Esophagus muscularis mucosa (tissue), 4 donors: Measurements from ENCODE around the gene TMEM217. TPM values are rescaled to one million over a fixed set of nuclear protein-coding genes. Genes with fewer than 3 reads are reported as not detected.
"Not testable (repeated sequence)": the region's sequence is repeated elsewhere in the genome, so short reads cannot be mapped to it uniquely, and the experiment has no call there.

Experiments used
- DNase-seq: peaks from one replicate; pipeline ENCODE4 v3.0.0-alpha.2; 2017; ENCODE audit errors: extremely low spot score
- H3K27ac ChIP-seq, 4 donors: fragments of 200-600 bp; sonication (generic); replicated peaks in 1 of 4; 1 replicate in 3 of 4; 2 replicates in 1 of 4; pipeline ENCODE4 v1.5.1; 2016 to 2019; ENCODE audit warnings: mild to moderate bottlenecking in 1 of 4
- H3K27me3 ChIP-seq, 4 donors: fragments of 200-600 bp; sonication (generic); one replicate each; pipeline versions ENCODE4 v1.5.1 to v1.6.0; 2016 to 2019
- H3K36me3 ChIP-seq, 4 donors: fragments of 200-600 bp; sonication (generic); one replicate each; pipeline ENCODE4 v1.5.1; 2016 to 2019
- H3K4me1 ChIP-seq, 4 donors: fragments of 200-600 bp; sonication (generic); one replicate each; pipeline ENCODE4 v1.5.1; 2016 to 2019
- H3K4me3 ChIP-seq, 4 donors: fragments of 200-600 bp; sonication (generic); 1 replicate in 2 of 4; 2 replicates in 2 of 4; pipeline ENCODE4 v1.5.1; 2016 to 2019; ENCODE audit warnings: mild to moderate bottlenecking in 4 of 4, moderate library complexity in 1 of 4
- H3K9me3 ChIP-seq, 4 donors: fragments of 200-600 bp; sonication (generic); 1 replicate in 3 of 4; 2 replicates in 1 of 4; pipeline ENCODE4 v1.5.1; 2016 to 2019
- EP300 ChIP-seq: sonication (generic); formaldehyde crosslinking; IDR thresholded peaks from one replicate; pipeline ENCODE4 v1.6.1; 2017; ENCODE audit warnings: antibody characterized with exemption
- POLR2A ChIP-seq: fragments of 450-650 bp; IDR thresholded peaks from one replicate; pipeline ENCODE4 v1.6.1; 2017; ENCODE audit warnings: antibody characterized with exemption, moderate library complexity, mild to moderate bottlenecking, low read depth
- POLR2AphosphoS5 ChIP-seq, 2 donors: sonication (generic); formaldehyde crosslinking; IDR thresholded peaks; one replicate each; pipeline ENCODE4 v1.6.1; 2017; ENCODE audit warnings: antibody characterized with exemption in 2 of 2
- WGBS: methylation state at CpG from one replicate; pipeline ENCODE4 v1.1.5; 2018; 5-methylcytosine and 5-hydroxymethylcytosine counted together
- intact Hi-C: fragments of 100-400 bp; cut with DNase I; formaldehyde crosslinking; loops from one replicate; pipeline ENCODE4 v1.15.1; 2023
- total RNA-seq, 4 donors: library from RNA; depleted of rRNA; stranded (reverse); fragments of >200 nt; gene quantifications; one replicate each; pipeline versions ENCODE4 v1.1.0 to v1.2.1, GENCODE V29; 2016
- TF ChIP-seq, protein P1 (sequence below), 3 experiments: fragments of 200-600 bp in 2 of 3; fragments of 450-650 bp in 1 of 3; sonication (generic) in 2 of 3; IDR thresholded peaks; one replicate each; pipeline ENCODE4 v1.5.1; 2017 to 2019; ENCODE audit warnings: antibody characterized with exemption in 3 of 3, mild to moderate bottlenecking in 2 of 3, moderate library complexity in 1 of 3

Gene TMEM217
- total RNA-seq, 4 donors from 2014 or later, result 0.26 to 0.99 (median 0.57) TPM; not detected in 1

DNA sequence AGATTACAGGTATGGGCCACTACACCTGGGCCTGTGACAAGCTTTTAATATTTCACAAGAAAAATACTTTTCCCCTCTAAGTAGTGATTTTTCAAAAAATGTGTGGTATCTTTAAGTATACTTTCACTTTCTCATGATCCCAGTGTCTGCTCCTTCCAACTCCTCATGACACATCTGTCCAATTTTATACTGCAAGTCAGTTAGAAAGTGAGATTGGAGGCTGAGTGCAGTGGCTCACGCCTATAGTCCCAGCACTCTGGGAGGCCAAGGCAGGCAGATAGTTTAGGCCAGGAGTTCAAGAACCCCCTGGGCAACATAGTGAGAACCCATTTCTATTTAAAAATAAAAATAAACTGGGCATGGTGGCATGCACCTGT, 67.8 kb downstream of the TMEM217 start:
- H3K9me3 ChIP-seq, result no peaks in the 10 kb centered on the region
- no peaks in the 10 kb centered on the region for H3K27me3 ChIP-seq
- H3K4me1 ChIP-seq, result peaks cover 0 to 5% (median 0%) of the 10 kb centered on the region in 4 donors
- 71% methylated on average over 1 of the region's 1 CpG for WGBS
- intact Hi-C loops, result no loop called here
- no peak for DNase-seq
- TF ChIP-seq EP300, result no peak
- TF ChIP-seq, protein P1, sequence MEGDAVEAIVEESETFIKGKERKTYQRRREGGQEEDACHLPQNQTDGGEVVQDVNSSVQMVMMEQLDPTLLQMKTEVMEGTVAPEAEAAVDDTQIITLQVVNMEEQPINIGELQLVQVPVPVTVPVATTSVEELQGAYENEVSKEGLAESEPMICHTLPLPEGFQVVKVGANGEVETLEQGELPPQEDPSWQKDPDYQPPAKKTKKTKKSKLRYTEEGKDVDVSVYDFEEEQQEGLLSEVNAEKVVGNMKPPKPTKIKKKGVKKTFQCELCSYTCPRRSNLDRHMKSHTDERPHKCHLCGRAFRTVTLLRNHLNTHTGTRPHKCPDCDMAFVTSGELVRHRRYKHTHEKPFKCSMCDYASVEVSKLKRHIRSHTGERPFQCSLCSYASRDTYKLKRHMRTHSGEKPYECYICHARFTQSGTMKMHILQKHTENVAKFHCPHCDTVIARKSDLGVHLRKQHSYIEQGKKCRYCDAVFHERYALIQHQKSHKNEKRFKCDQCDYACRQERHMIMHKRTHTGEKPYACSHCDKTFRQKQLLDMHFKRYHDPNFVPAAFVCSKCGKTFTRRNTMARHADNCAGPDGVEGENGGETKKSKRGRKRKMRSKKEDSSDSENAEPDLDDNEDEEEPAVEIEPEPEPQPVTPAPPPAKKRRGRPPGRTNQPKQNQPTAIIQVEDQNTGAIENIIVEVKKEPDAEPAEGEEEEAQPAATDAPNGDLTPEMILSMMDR (IDR thresholded peaks at IDR 0.05), result no peak
- TF ChIP-seq POLR2A, result no peak
- TF ChIP-seq POLR2AphosphoS5 (IDR thresholded peaks at IDR 0.05), result no peak
- H3K36me3 ChIP-seq, result no peaks in the 10 kb centered on the region
- no peak overlapping the region for H3K27ac ChIP-seq
- H3K4me3 ChIP-seq, result no peak overlapping the region

DNA sequence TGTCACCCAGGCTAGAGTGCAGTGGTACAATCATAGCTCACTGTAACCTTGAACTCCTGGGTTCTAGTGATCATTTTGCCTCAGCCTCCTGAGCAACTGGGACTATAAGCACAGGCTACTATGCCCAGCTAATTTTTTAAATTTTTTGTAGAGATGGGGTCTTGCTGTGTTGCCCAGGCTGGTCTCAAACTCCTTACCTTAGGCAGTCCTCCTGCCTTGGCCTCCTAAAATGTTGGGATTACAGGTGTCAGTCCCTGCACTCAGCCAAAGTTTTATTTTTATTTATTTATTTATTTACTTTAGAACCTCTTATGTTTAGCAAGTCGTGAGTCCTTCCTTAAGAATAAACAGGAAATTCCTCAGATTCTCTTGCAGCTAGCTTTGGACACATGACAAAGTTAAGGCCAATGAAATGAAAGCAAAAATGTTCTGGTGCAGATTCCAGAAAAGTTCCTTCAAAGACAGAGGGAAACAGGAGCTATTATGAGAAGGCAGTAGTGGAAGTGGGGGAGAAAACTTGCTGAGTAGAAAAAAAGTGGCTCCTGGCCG, 68.9 kb downstream of the TMEM217 start:
- TF ChIP-seq EP300, result no peak
- TF ChIP-seq POLR2AphosphoS5 (IDR thresholded peaks at IDR 0.05), result no peak
- TF ChIP-seq POLR2A, result no peak
- TF ChIP-seq, protein P1 (IDR thresholded peaks at IDR 0.05), result no peak
- no peaks in the 10 kb centered on the region for H3K36me3 ChIP-seq
- H3K4me3 ChIP-seq, result no peak overlapping the region

DNA sequence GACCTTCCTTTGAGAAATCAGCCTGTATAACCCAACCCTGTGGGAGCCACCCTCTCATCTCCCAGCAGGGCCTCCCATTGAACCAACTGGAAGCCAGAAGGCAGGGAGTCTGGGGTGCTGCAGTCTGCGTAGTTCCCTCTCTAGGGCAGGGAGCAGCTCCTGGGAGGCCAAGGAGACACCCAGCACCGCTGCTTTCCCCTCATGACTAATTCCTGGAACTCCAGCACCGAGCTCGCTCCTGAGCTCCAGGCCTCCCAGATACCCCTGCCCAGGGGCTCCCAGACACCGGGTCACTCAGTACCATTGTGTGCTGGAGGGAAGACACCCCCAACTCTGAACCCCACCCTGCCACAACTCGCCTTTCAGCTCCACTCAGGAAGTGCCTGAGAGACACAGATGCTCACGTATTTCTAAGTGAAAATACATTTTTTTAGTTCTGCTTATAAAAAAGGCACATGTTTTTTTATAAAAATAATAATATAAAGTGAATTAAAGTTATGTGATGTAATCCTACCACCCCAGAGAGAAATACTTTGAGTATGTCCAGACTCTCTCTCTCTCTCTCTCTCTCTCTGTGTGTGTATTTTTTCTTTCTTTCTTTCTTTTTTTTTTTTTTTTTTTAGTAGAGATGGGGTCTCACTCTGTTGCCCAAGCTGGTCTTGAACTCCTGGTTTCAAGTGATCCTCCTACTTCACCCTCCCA, 70.5 kb downstream of the TMEM217 start:
- Histone ChIP-seq H3K4me3 (no peak overlapping the region), H3K9me3 (no peaks in the 10 kb centered on the region), H3K36me3 (no peaks in the 10 kb centered on the region), H3K27ac (peak overlapping the region in 1 of 4 donors; percentile 40), H3K27me3 (no peaks in the 10 kb centered on the region), H3K4me1 (peaks cover 0 to 5% (median 0%) of the 10 kb centered on the region in 4 donors)
- WGBS, result 73% methylated on average over 7 of the region's 7 CpGs
- intact Hi-C loops, result no loop called here
- no peak for DNase-seq
- TF ChIP-seq, protein P1 (IDR thresholded peaks at IDR 0.05), result no peak
- TF ChIP-seq EP300 (no peak), POLR2A (no peak), POLR2AphosphoS5 (IDR thresholded peaks at IDR 0.05) (no peak)

More for the DNA sequence above, 68.9 kb downstream of the TMEM217 start:
- DNase-seq, result no peak
- Histone ChIP-seq H3K4me1 (peaks cover 0 to 5% (median 0%) of the 10 kb centered on the region in 4 donors), H3K27ac (no peak overlapping the region), H3K9me3 (no peaks in the 10 kb centered on the region), H3K27me3 (no peaks in the 10 kb centered on the region)
- intact Hi-C loops, result no loop called here
- WGBS, result 81% methylated on average over 2 of the region's 2 CpGs

DNA sequence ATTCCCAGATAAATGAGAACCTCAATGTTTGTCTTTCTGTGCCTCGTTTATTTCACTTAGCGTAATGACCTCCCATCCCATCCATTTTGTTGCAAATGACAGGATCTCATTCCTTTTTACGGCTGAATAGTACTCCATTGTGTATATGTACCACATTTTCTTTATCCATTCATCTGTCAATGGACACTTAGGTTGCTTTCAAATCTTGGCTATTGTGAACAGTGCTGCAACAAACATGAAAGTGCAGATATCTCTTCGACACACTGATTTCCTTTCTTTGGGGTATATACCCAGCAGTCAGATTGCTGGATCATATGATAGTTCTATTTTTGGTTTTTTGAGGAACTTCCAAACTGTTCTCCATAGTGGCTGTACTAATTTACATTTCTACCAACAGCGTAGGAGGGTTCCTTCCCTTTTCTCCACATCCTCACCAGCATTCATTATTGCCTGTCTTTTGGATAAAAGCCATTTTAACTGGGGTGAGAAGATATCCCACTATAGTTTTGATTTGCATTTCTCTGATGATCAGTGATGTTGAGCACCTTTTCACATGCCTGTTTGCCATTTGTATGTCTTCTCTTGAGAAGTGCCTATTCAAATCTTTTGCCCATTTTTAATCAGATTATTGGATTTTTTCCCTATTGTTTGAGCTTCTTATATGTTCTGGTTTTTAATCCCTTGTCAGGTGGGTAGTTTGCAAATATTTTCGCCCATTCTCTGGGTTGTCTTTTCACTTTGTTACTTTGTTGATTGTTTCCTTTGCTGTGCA, 71.8 kb downstream of the TMEM217 start:
- 58% methylated on average over 6 of the region's 6 CpGs for WGBS
- intact Hi-C loops, H3K4me3 ChIP-seq: not testable (repeated sequence)

More for the DNA sequence above, 71.8 kb downstream of the TMEM217 start:
- DNase-seq, H3K4me1 ChIP-seq, H3K9me3 ChIP-seq, H3K36me3 ChIP-seq, H3K27ac ChIP-seq, H3K27me3 ChIP-seq: not testable (repeated sequence)
